Activated CD4-positive, CD25-positive, alpha-beta regulatory T cell treated with anti-CD3 and anti-CD28 coated beads, Interleukin-2, amount 50 U/mL, for 72 hours (primary cell): ENCODE data around the gene SLC46A2.

Experiments used
- DNase-seq: peaks from one replicate; pipeline ENCODE4 v3.0.0; 2021

The SLC46A2 gene, protein sequence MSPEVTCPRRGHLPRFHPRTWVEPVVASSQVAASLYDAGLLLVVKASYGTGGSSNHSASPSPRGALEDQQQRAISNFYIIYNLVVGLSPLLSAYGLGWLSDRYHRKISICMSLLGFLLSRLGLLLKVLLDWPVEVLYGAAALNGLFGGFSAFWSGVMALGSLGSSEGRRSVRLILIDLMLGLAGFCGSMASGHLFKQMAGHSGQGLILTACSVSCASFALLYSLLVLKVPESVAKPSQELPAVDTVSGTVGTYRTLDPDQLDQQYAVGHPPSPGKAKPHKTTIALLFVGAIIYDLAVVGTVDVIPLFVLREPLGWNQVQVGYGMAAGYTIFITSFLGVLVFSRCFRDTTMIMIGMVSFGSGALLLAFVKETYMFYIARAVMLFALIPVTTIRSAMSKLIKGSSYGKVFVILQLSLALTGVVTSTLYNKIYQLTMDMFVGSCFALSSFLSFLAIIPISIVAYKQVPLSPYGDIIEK

GRCh38 chr9:112890106-112891081, at the start of gene SLC46A2:
SLC46A2 (minus strand) TSS chr9:112890876; CDS start chr9:112890681, 195 bp downstream.
- no peak for DNase-seq

DNA sequence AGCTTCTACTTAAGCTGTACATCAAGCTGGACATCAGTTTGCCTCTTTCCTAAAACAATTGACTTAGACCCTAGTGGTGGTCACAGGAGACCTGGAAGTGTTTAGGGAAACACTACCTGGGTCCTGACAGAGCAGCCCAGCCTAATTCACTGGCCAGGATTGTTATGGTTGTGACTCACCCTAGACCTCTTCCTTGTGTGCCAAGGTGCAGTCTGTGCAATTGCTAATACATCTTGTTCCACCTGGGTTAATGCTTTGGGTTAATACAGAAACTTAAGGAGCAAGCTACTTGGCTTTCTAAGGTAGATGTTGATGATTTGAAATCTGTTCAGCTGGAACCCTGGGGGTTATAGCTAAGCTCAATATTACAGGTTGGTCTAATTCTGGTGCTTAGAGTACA, 48.7 kb upstream of the SLC46A2 start:
- DNase-seq: no peak

DNA sequence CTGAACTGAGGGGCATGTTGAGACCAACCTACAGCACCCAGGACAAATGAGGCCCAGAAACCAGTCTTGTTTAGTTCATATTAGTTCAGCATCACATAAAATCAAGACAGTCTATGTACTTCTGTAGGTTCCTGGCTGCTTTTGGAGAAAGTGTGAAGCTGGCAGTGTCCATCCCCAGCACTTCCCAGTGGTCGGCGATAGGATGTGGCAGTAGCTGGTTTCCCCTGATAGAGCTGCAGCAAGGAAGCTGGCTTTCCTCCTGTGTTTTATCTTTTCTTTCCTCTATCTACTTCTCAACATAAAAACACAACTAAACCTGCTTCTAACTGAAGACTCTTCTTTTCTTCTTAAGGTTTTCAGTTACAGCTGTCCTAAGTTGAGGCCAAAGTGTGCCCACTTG, 43.0 kb upstream of the SLC46A2 start:
- DNase-seq: no peak

GRCh38 chr9:112925058-112925641, 34.5 kb upstream of the SLC46A2 start:
- no peak for DNase-seq

GRCh38 chr9:112921549-112921948, 30.9 kb upstream of the SLC46A2 start:
- DNase-seq: no peak

DNA sequence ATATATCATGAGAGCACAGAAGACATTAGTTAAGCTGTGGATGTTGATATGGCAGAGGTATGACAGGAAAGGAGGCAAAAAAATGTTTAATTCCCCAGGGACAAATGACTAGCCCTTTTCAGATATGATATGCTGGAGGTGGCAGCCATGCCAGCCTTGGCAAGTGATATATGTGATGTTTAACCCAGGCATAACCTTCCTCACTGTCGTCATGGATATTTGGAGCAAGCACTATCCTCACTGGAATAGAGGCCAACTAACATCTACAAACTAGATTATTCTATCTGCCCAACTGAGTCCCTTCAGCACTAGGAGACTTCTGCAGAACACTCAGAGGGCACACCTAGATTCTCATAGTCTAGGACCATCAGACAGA, 27.3 kb upstream of the SLC46A2 start:
- DNase-seq: no peak

DNA sequence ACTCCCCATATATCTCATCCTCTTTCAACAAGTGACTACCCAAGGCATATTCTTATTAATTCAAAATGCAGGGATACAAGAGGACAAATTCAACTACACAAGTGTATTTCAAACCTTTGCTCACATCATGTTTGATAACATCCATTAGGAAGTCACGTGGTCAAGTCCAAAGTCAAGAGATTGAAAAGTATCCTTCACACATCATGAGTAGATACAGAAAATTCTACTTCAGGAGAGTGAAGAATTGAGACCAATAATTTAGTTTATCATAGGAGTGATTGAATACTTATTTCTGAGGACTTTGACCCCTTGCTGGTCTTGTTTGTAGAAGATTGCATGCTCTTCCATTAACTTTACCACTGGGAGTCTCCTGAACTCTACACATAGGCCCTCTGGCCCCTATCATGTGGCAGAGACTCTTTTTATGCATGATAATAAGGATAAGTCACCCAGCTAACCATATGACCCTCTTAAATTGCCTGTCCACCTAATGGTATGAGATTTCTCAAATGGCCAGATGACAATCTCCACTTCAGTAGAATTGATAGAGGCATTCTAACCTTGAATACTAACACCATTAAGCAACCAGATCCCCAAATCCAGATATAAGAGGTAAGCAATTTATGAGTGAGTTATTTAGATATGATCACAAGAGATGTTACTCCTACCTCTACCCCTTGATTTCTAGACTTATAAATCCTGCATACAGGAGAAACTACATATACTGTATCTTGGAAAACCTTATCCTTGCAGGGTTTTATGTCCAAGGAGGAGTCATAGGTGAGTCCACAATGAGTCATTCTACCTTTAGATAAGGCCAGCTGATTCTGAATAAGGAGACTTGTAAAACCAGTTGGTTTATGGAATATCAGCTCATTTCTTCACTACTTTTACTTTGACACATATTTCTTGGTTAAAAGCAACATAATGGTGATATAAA, 26.6 kb upstream of the SLC46A2 start:
- DNase-seq: no peak

GRCh38 chr9:112914524-112914923, 23.8 kb upstream of the SLC46A2 start:
- no peak for DNase-seq

GRCh38 chr9:112913326-112913725, 22.6 kb upstream of the SLC46A2 start:
- no peak for DNase-seq

- DNase-seq: no peak
These were observed 22.0 kb upstream of the SLC46A2 start for GRCh38 chr9:112912636-112913035.

DNA sequence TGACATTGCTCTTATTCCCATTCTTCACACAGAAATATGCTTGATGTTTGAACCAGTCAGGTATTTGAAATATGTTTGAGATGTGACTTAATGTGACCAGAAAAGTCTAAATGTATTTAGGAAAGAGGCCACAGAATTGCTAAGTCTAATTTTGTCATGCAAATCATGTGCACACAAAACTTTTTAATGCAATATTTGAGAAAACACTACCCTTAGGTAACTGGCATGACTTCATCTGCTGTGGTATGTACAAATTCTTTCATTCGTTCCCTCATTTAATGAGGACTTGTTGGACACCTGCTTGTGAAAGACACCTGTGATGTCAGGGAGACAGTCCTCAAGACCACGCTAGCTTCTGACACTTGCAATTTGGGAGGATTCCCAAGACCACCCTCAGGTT, 21.1 kb upstream of the SLC46A2 start:
- DNase-seq: no peak

GRCh38 chr9:112905084-112905483, 14.4 kb upstream of the SLC46A2 start:
- no peak for DNase-seq

GRCh38 chr9:112900901-112901300, 10.2 kb upstream of the SLC46A2 start:
- DNase-seq: no peak

- DNase-seq: no peak
These were observed 9.8 kb upstream of the SLC46A2 start for GRCh38 chr9:112900488-112900887.

DNA sequence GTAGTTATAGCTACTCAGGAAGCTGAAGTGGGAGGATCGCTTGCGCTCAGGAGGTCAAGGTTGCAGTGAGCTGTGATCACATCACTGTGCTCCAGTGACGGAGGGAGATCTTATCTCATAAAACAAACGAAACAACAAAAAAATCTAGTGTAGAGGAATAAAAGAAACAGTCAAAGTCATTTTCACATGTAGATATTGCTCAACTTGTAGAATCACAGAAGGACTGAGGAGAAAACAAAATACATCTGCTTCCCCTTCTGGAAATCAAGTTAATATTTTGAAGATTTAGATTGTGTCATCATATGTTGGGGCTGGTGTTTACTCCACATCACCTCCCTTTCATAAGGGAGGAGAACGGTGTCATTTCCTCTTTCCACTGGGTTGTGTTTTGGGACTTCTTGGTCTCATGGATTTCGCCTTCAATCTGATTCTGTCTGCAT, 8.2 kb upstream of the SLC46A2 start:
- no peak for DNase-seq

DNA sequence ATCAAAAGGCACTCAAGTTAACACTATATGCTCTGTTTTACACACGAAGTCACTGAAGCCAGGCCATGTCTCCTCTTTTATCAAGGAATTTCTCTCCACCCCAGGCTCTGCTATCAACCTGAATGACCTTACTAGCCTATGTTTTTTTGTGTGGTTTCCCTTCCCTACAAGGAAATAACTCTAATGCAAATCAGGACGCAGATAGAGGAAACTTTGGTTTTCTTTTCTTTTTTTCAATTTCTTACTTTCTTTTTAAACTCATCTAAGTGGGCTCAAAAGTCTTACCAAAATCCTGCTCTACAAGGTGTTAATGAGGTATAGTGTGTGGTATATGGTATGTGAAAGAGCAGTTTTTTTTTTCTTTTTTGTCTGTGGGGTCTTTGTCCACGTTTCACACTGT, 5.5 kb upstream of the SLC46A2 start:
- DNase-seq: no peak

- no peak for DNase-seq
These were observed 4.0 kb upstream of the SLC46A2 start for GRCh38 chr9:112894699-112895098.

GRCh38 chr9:112894041-112894440, 3.4 kb upstream of the SLC46A2 start:
- DNase-seq: no peak

DNA sequence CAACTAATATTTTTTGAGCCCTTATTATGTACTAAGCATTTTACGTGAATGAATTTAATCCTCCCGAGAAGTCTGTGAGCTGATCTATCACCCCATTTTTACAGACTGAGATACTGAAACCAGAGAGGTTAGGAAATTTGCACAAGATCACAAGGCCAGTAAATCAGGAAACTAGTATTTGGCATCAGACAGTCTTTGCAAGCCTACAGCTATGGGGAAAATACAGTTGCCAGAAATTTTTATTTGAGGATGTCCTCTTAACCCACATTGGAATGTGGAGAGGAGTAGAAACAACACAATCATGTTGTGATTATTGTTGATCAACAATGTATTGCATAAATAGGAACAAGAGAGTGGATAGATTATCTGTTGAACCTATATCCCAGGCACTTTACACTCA, 2.3 kb upstream of the SLC46A2 start:
- DNase-seq: no peak

GRCh38 chr9:112891521-112891920, 845 bp upstream of the SLC46A2 start:
- no peak for DNase-seq

DNA sequence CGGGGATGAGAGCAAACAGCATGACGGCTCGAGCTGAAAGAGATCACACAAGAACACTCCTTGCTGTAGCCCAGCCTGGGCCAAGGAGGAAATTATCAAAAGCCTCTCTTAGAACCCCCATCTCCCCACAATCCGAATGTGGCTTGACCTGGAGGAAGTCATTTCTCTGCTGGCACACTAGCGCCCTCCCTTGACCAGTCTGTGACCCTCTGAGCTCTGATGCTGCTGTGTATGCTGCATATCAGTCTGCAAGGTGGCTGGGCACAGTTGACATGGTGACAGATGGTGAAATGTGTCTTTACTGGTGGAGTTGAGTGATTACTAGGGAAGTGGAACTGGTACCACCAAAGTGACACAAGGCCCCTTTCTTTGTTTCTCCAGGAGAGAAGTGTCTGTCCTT, 3.3 kb downstream of the SLC46A2 start:
- no peak for DNase-seq

DNA sequence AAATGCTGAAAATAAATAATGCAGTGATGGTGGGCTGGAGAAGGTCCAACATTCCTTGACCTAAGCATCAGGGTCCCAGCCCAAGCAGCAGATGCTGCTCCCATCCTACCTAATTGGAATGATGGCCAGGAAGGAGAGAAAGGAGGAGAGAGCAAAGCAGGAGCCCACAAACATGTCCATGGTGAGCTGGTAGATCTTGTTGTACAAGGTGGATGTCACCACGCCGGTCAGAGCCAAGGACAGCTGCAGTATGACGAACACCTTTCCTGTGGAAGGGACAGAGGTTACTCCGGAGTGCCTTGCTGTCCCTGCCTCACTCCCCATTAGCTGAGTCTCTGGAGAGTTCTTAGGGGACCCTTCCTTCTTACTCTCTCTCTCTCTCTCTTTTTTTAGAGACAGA, 4.3 kb downstream of the SLC46A2 start:
- no peak for DNase-seq
